Measurements from ENCODE around the gene SNX19. TPM values are rescaled to one million over a fixed set of nuclear protein-coding genes. Genes with fewer than 3 reads are reported as not detected.
A peak's percentile ranks its signal among the peaks of the same experiment; 100 is the strongest.

The SNX19 gene
- polyA plus RNA-seq, 1 donor from 2014 or later = 20.8 TPM

DNA sequence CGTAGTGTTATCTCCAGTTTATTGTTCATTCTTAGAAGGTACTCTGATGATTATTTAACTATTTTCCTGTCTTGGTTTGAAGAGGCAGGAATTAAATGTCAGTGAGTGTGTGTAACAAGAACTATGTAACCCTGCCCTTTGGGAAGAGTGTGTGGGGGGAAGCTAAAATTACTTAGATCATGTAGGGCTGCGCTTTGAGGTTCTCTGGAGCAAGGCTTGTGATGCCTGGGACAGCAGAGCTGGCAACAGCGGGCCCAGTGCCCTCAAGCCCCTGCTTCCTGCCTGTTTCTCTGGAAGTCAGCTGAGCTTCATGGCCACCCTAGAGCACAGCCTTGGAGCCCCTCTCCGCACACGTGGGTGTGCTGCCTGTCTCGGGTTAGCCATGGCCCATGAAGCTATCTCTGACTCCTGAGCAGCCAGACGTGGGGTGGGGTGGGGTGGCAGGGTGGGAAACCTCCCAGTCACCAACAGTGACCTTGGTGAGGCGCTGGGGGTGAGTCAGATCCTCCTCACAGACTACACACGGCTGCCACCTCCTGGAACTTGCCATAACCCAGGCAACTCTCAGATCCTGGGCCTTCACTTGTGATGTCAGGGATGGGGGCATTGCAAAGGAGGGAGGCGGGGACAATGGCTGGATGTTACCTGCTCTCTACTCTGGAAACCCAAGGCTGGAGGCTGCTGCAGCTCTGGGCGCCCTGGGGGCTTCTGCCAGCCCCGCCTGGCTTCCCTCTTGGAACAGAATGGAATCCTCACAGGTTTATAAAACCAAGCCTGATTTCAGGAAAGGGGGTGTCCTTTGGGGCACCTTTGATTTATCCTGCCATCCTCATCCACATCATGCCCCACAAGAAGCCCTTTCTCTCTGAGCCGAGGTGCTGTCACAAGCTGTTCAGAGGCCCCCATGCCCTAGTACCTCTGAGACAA lies 88.6 kb downstream of the SNX19 start:
- TF ChIP-seq RAD21 (conservative IDR thresholded peaks at IDR 0.05) = peak; percentile 57
- peak; percentile 64 for TF ChIP-seq SMC3 (conservative IDR thresholded peaks at IDR 0.05; ENCODE audit: poor library complexity)
- TF ChIP-seq EP300 (conservative IDR thresholded peaks at IDR 0.05; ENCODE audit: poor library complexity, severe bottlenecking) = no peak
- TF ChIP-seq, protein P1, sequence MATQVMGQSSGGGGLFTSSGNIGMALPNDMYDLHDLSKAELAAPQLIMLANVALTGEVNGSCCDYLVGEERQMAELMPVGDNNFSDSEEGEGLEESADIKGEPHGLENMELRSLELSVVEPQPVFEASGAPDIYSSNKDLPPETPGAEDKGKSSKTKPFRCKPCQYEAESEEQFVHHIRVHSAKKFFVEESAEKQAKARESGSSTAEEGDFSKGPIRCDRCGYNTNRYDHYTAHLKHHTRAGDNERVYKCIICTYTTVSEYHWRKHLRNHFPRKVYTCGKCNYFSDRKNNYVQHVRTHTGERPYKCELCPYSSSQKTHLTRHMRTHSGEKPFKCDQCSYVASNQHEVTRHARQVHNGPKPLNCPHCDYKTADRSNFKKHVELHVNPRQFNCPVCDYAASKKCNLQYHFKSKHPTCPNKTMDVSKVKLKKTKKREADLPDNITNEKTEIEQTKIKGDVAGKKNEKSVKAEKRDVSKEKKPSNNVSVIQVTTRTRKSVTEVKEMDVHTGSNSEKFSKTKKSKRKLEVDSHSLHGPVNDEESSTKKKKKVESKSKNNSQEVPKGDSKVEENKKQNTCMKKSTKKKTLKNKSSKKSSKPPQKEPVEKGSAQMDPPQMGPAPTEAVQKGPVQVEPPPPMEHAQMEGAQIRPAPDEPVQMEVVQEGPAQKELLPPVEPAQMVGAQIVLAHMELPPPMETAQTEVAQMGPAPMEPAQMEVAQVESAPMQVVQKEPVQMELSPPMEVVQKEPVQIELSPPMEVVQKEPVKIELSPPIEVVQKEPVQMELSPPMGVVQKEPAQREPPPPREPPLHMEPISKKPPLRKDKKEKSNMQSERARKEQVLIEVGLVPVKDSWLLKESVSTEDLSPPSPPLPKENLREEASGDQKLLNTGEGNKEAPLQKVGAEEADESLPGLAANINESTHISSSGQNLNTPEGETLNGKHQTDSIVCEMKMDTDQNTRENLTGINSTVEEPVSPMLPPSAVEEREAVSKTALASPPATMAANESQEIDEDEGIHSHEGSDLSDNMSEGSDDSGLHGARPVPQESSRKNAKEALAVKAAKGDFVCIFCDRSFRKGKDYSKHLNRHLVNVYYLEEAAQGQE (IDR thresholded peaks at IDR 0.05; ENCODE audit: borderline replicate concordance) = no peak
- no peak for TF ChIP-seq POLR2AphosphoS5 (IDR thresholded peaks at IDR 0.05)
- no peak for TF ChIP-seq EZH2 (IDR thresholded peaks at IDR 0.05; ENCODE audit: borderline replicate concordance, insufficient read depth, low read length, poor library complexity, severe bottlenecking)
- TF ChIP-seq, protein P2, sequence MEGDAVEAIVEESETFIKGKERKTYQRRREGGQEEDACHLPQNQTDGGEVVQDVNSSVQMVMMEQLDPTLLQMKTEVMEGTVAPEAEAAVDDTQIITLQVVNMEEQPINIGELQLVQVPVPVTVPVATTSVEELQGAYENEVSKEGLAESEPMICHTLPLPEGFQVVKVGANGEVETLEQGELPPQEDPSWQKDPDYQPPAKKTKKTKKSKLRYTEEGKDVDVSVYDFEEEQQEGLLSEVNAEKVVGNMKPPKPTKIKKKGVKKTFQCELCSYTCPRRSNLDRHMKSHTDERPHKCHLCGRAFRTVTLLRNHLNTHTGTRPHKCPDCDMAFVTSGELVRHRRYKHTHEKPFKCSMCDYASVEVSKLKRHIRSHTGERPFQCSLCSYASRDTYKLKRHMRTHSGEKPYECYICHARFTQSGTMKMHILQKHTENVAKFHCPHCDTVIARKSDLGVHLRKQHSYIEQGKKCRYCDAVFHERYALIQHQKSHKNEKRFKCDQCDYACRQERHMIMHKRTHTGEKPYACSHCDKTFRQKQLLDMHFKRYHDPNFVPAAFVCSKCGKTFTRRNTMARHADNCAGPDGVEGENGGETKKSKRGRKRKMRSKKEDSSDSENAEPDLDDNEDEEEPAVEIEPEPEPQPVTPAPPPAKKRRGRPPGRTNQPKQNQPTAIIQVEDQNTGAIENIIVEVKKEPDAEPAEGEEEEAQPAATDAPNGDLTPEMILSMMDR (IDR thresholded peaks at IDR 0.05; ENCODE audit: poor library complexity, severe bottlenecking) = peak; percentile 50
- no peak for TF ChIP-seq MXI1 (conservative IDR thresholded peaks at IDR 0.05; ENCODE audit: poor library complexity, severe bottlenecking)
- H3K4me2 ChIP-seq (ENCODE audit: low read length) = no peak overlapping the region
- H3K9me3 ChIP-seq (ENCODE audit: low read length) = no peaks in the 10 kb centered on the region
- H3K9ac ChIP-seq (ENCODE audit: low read length) = no peak overlapping the region
- H3K36me3 ChIP-seq (ENCODE audit: insufficient read depth, low read length) = no peaks in the 10 kb centered on the region
- H4K20me1 ChIP-seq (ENCODE audit: insufficient read depth) = no peaks in the 10 kb centered on the region
- H3K9me2 ChIP-seq (ENCODE audit: insufficient read depth, low read length) = no peaks in the 10 kb centered on the region
- H3F3A ChIP-seq (ENCODE audit: insufficient read depth, low read length, poor library complexity, severe bottlenecking) = no peaks in the 10 kb centered on the region
- H2AFZ ChIP-seq (ENCODE audit: low read depth, low read length) = no peak overlapping the region
- H3K27ac ChIP-seq (ENCODE audit: low read length) = no peak overlapping the region
- no peaks in the 10 kb centered on the region for H3K79me2 ChIP-seq (replicated peaks; ENCODE audit: insufficient read depth, low read length)
- H3K4me3 ChIP-seq (ENCODE audit: low read length) = no peak overlapping the region
- H3K27me3 ChIP-seq (ENCODE audit: insufficient read depth, low read depth, low read length) = no peaks in the 10 kb centered on the region

DNA sequence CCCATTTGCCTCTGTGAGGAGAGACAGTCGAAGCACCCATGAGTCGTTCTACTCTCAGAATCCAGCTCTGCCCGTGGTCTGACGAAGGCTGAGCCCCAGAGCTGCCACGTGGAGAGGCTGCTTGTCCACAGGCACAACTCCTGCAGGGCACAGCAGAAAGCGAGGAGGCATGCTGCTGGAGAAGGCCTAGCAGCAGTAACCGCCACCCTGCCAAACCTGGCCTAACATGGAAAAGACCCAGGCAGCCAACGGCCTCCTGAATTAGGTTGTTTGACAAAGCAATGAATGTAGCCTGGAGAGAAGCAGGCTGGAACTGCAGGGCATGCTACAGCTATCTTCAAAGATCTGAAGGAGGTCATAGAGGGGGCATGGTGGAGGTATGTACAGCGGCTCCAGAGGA lies 89.7 kb downstream of the SNX19 start:
- Histone ChIP-seq H4K20me1 (ENCODE audit: insufficient read depth) (no peaks in the 10 kb centered on the region), H3K9ac (ENCODE audit: low read length) (no peak overlapping the region), H3K9me3 (ENCODE audit: low read length) (no peaks in the 10 kb centered on the region), H3K36me3 (ENCODE audit: insufficient read depth, low read length) (no peaks in the 10 kb centered on the region), H3K4me2 (ENCODE audit: low read length) (no peak overlapping the region), H2AFZ (ENCODE audit: low read depth, low read length) (no peak overlapping the region), H3K4me3 (ENCODE audit: low read length) (no peak overlapping the region), H3F3A (ENCODE audit: insufficient read depth, low read length, poor library complexity, severe bottlenecking) (no peaks in the 10 kb centered on the region), H3K79me2 (replicated peaks; ENCODE audit: insufficient read depth, low read length) (no peaks in the 10 kb centered on the region), H3K27ac (ENCODE audit: low read length) (no peak overlapping the region), H3K27me3 (ENCODE audit: insufficient read depth, low read depth, low read length) (no peaks in the 10 kb centered on the region), H3K9me2 (ENCODE audit: insufficient read depth, low read length) (no peaks in the 10 kb centered on the region)
- TF ChIP-seq RAD21 (conservative IDR thresholded peaks at IDR 0.05) (no peak), TAF1 (IDR thresholded peaks at IDR 0.05; ENCODE audit: low read depth) (no peak), SMC3 (conservative IDR thresholded peaks at IDR 0.05; ENCODE audit: poor library complexity) (no peak), MXI1 (conservative IDR thresholded peaks at IDR 0.05; ENCODE audit: poor library complexity, severe bottlenecking) (no peak), EZH2 (IDR thresholded peaks at IDR 0.05; ENCODE audit: borderline replicate concordance, insufficient read depth, low read length, poor library complexity, severe bottlenecking) (no peak)
- TF ChIP-seq, protein P1 (IDR thresholded peaks at IDR 0.05; ENCODE audit: borderline replicate concordance) = no peak
- TF ChIP-seq, protein P2 (IDR thresholded peaks at IDR 0.05; ENCODE audit: poor library complexity, severe bottlenecking) = no peak
